ENCODE results near the gene KIF1B.

GRCh38 chr1:10339815-10340214, 129.4 kb downstream of the KIF1B start:
- TF ChIP-seq CTCF (conservative IDR thresholded peaks at IDR 0.05; ENCODE audit: low read depth, low read length): no peak
- TF ChIP-seq EZH2 (IDR thresholded peaks at IDR 0.05; ENCODE audit: borderline replicate concordance, low read depth, low read length, poor library complexity, severe bottlenecking): no peak
